Astrocyte of the spinal cord (primary cell): ENCODE measurements around the gene SELENOI.
"Not testable (repeated sequence)": the region's sequence is repeated elsewhere in the genome, so short reads cannot be mapped to it uniquely, and the experiment has no call there.

ENCODE experiments used
- DNase-seq: peaks from one replicate; pipeline ENCODE4 v3.0.0; 2011; ENCODE audit warnings: low read depth, low spot score
- H3K4me3 ChIP-seq: 2 replicates; pipeline ENCODE4 v1.5.1; 2011; ENCODE audit warnings: low read depth, mild to moderate bottlenecking, low read length, moderate library complexity
- CTCF ChIP-seq: IDR thresholded peaks from 2 replicates; pipeline ENCODE4 v1.5.1; 2012; ENCODE audit warnings: low read depth, mild to moderate bottlenecking, low read length, inconsistent platforms
- in situ Hi-C: cut with HindIII; loops from 2 replicates; pipeline ENCODE4 v1.10.0; 2017; ENCODE audit warnings: low sequenced_read_pairs

SELENOI gene

GRCh38 chr2:26346454-26347053 is 611 bp downstream of the SELENOI start, which contains the start of gene ADGRF3:
Gene ADGRF3 (minus strand): TSS chr2:26346789. CDS start chr2:26346234, 555 bp downstream.
- DNase-seq: peak; percentile 44
- peak within 1 kb of the TSS; percentile 87 for H3K4me3 ChIP-seq
- TF ChIP-seq CTCF: no peak
- in situ Hi-C loops: no loop called here

GRCh38 chr2:26347286-26347865 is 1.4 kb downstream of the SELENOI start:
- DNase-seq: no peak
- TF ChIP-seq CTCF: no peak
- in situ Hi-C loops: no loop called here
- H3K4me3 ChIP-seq: peak overlapping the region; percentile 87

GRCh38 chr2:26349690-26350089 is 3.7 kb downstream of the SELENOI start:
- H3K4me3 ChIP-seq: no peak overlapping the region
- TF ChIP-seq CTCF: no peak
- in situ Hi-C loops: no loop called here
- no peak for DNase-seq

- no peak overlapping the region for H3K4me3 ChIP-seq
- no peak for DNase-seq
- TF ChIP-seq CTCF: no peak
- in situ Hi-C loops: no loop called here
Measured at GRCh38 chr2:26351375-26352090, 5.6 kb downstream of the SELENOI start.

- in situ Hi-C loops: no loop called here
- no peak for TF ChIP-seq CTCF
- H3K4me3 ChIP-seq: no peak overlapping the region
- DNase-seq: no peak
Measured at GRCh38 chr2:26352892-26353291, 6.9 kb downstream of the SELENOI start.

GRCh38 chr2:26354469-26354868 is 8.5 kb downstream of the SELENOI start:
- DNase-seq, H3K4me3 ChIP-seq, in situ Hi-C loops: not testable (repeated sequence)
